K562 (cell line): ENCODE results near the gene KLRK1. TPM values are rescaled to one million over a fixed set of nuclear protein-coding genes. Genes with fewer than 3 reads are reported as not detected.

Source experiments
- ATAC-seq: fragments of 200-7000 bp; cut with Tn5 transposase; 3 replicates; pipeline ENCODE4 v1.9.1; 2020; ENCODE audit warnings: moderate library complexity
- BruUV-seq: library from RNA; stranded (reverse); fragments of 400-500 nt; replicated peaks from 2 replicates; lab custom pipeline; 2021; lab: Mats Ljungman, UMichigan
- CTCF ChIA-PET: fragments of 300-600 bp; formaldehyde crosslinking; extraction: SDS; loops from one replicate; lab custom pipeline; 2021; ENCODE audit warnings: low intra/inter-chr PET ratio; lab: Yijun Ruan, JAX
- POLR2A ChIA-PET: fragments of 300-600, 350-650 bp; sonication (Branson Sonifier 250); formaldehyde crosslinking; extraction: SDS; loops from one replicate; lab custom pipeline; 2021; ENCODE audit warnings: antibody characterized with exemption, inconsistent platforms; lab: Yijun Ruan, JAX
- DNase-seq, 4 experiments: peaks; one replicate each; pipeline versions ENCODE4 v3.0.0 to v3.0.0-alpha.2; 2011 to 2018; ENCODE audit warnings: low spot score in 3 of 4, mixed read lengths in 3 of 4; ENCODE audit errors: extremely low read depth in 1 of 4
- FAIRE-seq: peaks from 2 replicates; lab custom pipeline; 2011; peaks lifted over from hg19 to GRCh38; lab: Jason Lieb, UNC
- H2AFZ ChIP-seq: 2 replicates; pipeline ENCODE4 v1.6.0; 2011; ENCODE audit warnings: low read depth, low read length, control low read depth, inconsistent platforms
- H3K27ac ChIP-seq: fragments of 200-600 bp; 3 replicates; pipeline ENCODE4 v1.8.0; 2011; ENCODE audit warnings: low read depth, mild to moderate bottlenecking, control low read depth, inconsistent platforms, low read length, moderate library complexity, mixed read lengths; ENCODE audit errors: extremely low read depth
- H3K27me3 ChIP-seq, 2 experiments: fragments of 300-600 bp in 1 of 2; 2 replicates in 1 of 2; 3 replicates in 1 of 2; pipeline versions ENCODE4 v1.6.0 to v1.8.0; 2011; ENCODE audit warnings: inconsistent platforms in 2 of 2, low read length in 2 of 2, mild to moderate bottlenecking in 1 of 2, mixed read lengths in 1 of 2, moderate library complexity in 1 of 2; ENCODE audit not compliant: control insufficient read depth in 2 of 2, insufficient read depth in 2 of 2
- H3K36me3 ChIP-seq: fragments of 300-600 bp; 3 replicates; pipeline ENCODE4 v1.8.0; 2011; ENCODE audit warnings: mild to moderate bottlenecking, low read length, inconsistent platforms; ENCODE audit not compliant: control insufficient read depth, insufficient read depth
- H3K4me1 ChIP-seq, 2 experiments: fragments of 200-600 bp in 1 of 2; replicated peaks in 1 of 2; 2 replicates in 1 of 2; 3 replicates in 1 of 2; pipeline versions ENCODE4 v1.5.1 to v1.8.0; 2011; ENCODE audit warnings: inconsistent platforms in 2 of 2, low read length in 2 of 2, mild to moderate bottlenecking in 1 of 2, mixed read lengths in 1 of 2, moderate library complexity in 1 of 2; ENCODE audit not compliant: control insufficient read depth in 2 of 2, insufficient read depth in 2 of 2
- H3K4me2 ChIP-seq: 2 replicates; pipeline ENCODE4 v1.6.1; 2011; ENCODE audit warnings: low read length, control low read depth, inconsistent platforms, mixed read lengths; ENCODE audit not compliant: insufficient read depth
- H3K4me3 ChIP-seq: fragments of 200-600 bp; sonication (generic), shearing (Covaris generic); 2 replicates; pipeline ENCODE4 v1.5.1; 2016; ENCODE audit warnings: control low read depth, inconsistent platforms
- H3K79me2 ChIP-seq: fragments of 200-600 bp; 3 replicates; pipeline ENCODE4 v1.8.0; 2011; ENCODE audit warnings: low read length, inconsistent platforms; ENCODE audit not compliant: control insufficient read depth, insufficient read depth
- H3K9ac ChIP-seq, 2 experiments: 2 replicates each; pipeline versions ENCODE4 v1.6.0 to v1.6.1; 2011; ENCODE audit warnings: low read depth in 2 of 2, low read length in 2 of 2, control low read depth in 1 of 2, inconsistent platforms in 1 of 2, mild to moderate bottlenecking in 1 of 2, mixed read lengths in 1 of 2; ENCODE audit not compliant: insufficient read depth in 1 of 2
- H3K9me1 ChIP-seq: one replicate; pipeline ENCODE4 v1.6.0; 2011; ENCODE audit warnings: inconsistent platforms, mild to moderate bottlenecking, low read length, moderate library complexity; ENCODE audit not compliant: control insufficient read depth, insufficient read depth
- H3K9me3 ChIP-seq: replicated peaks from 2 replicates; pipeline ENCODE4 v1.5.1; 2011; ENCODE audit warnings: low read depth, low read length, inconsistent platforms; ENCODE audit not compliant: control insufficient read depth, insufficient read depth
- H4K20me1 ChIP-seq: replicated peaks from 2 replicates; pipeline ENCODE4 v1.6.1; 2011; ENCODE audit warnings: low read length, inconsistent platforms, mixed read lengths; ENCODE audit not compliant: control insufficient read depth, insufficient read depth
- EP300 ChIP-seq: IDR thresholded peaks from 2 replicates; pipeline ENCODE4 v1.6.1; 2012; ENCODE audit warnings: low read length, improper control_type of control experiment
- HNRNPH1 ChIP-seq: fragments of 200-400 bp; formaldehyde crosslinking; optimal IDR thresholded peaks from 2 replicates; pipeline ENCODE3; 2017; ENCODE audit warnings: low read depth, mild to moderate bottlenecking, low read length, moderate library complexity
- ZBTB11 ChIP-seq, 3 experiments: fragments of 200-800 bp in 1 of 3; fragments of 250-450 bp in 1 of 3; fragments of 450-650 bp in 1 of 3; sonication (Bioruptor Pico) in 1 of 3; sonication (Bioruptor generic) in 1 of 3; formaldehyde crosslinking in 1 of 3; IDR thresholded peaks; 2 replicates each; pipeline versions ENCODE4 v1.6.1 to v1.8.0; 2016 to 2022; ENCODE audit warnings: mild to moderate bottlenecking in 2 of 3, missing genetic modification characterization in 2 of 3, missing compliant biosample characterization in 1 of 3, moderate library complexity in 1 of 3
- ZFX ChIP-seq: sonication (generic); formaldehyde crosslinking; IDR thresholded peaks from 2 replicates; pipeline ENCODE4 v1.8.0; 2022; ENCODE audit warnings: mild to moderate bottlenecking, missing genetic modification reagents, moderate library complexity
- ZNF395 ChIP-seq: fragments of 200-800 bp; sonication (Bioruptor generic); IDR thresholded peaks from 2 replicates; pipeline ENCODE4 v1.6.1; 2017; ENCODE audit warnings: missing genetic modification characterization, missing compliant biosample characterization
- WGBS: fragments of 100-300 bp; shearing (Covaris generic); methylation state at CpG from one replicate; pipeline ENCODE4 v1.1.6; 2016; ENCODE audit warnings: low coverage, mixed read lengths; ENCODE audit not compliant: insufficient coverage; ENCODE audit errors: missing lambda C conversion rate; 5-methylcytosine and 5-hydroxymethylcytosine counted together
- in situ Hi-C: fragments of 300-500 bp; cut with MboI; formaldehyde crosslinking; loops from 4 replicates; pipeline ENCODE4 v1.15.0; 2018; ENCODE audit warnings: inconsistent platforms, mixed read lengths
- intact Hi-C: fragments of 100-400 bp; cut with micrococcal nuclease; formaldehyde crosslinking; loops from 2 replicates; pipeline ENCODE4 v1.14.2; 2022
- polyA plus RNA-seq, 8 experiments: library from polyadenylated mRNA; depleted of rRNA in 4 of 8; stranded (reverse) in 5 of 8; unstranded in 3 of 8; fragments of >200 nt; fragmentation: Nextera tagmentation in 2 of 8; fragmentation: Illumina TruSeq in 1 of 8; extraction: Ambion mirVana in 2 of 8; extraction: Trizol in 1 of 8; gene quantifications; 2 replicates each; pipeline versions ENCODE4 v1.2.1 to v1.2.3, GENCODE V29; 2011 to 2014; ENCODE audit warnings: inconsistent platforms in 1 of 8, missing spikeins in 1 of 8
- total RNA-seq, 7 experiments: library from RNA; depleted of rRNA in 6 of 7; stranded (reverse); fragments of >200 nt in 6 of 7; fragmentation: Illumina TruSeq in 2 of 7; extraction: Trizol in 2 of 7; gene quantifications; 2 replicates each; pipeline versions ENCODE4 v1.2.1 to v1.2.3, GENCODE V29; 2011 to 2021; ENCODE audit warnings: low replicate concordance in 1 of 7

KLRK1 gene
- total and polyA plus RNA-seq, 9 of the 15 experiments (the other 6 are each of a cell fraction or from before 2014, with no cell fraction given) = 0.03 to 0.09 (median 0.06) TPM; not detected in 3

GRCh38 chr12:10362325-10362724, 27.5 kb downstream of the KLRK1 start:
- Histone ChIP-seq H3K36me3 (no peaks in the 10 kb centered on the region), H3K9ac (peak overlapping the region in 1 of 2 experiments; percentile 91; a peak in 2 of 4 replicates), H3K4me3 (no peak overlapping the region), H3K4me2 (peak overlapping the region; percentile 97; the same call in 1 of the 2 replicates), H3K4me1 (peaks cover 2 to 18% of the 10 kb centered on the region in 2 experiments; a peak in 4 of 5 replicates), H3K79me2 (peaks cover 31% of the 10 kb centered on the region), H3K27ac (peak overlapping the region; percentile 99), H3K27me3 (no peaks in the 10 kb centered on the region), H3K9me3 (peaks cover 2% of the 10 kb centered on the region; the same call in 1 of the 2 replicates), H2AFZ (peak overlapping the region; percentile 91), H3K9me1 (no peaks in the 10 kb centered on the region), H4K20me1 (no peaks in the 10 kb centered on the region)
- peak in 1 of 4 experiments; percentile 14 for DNase-seq
- in situ Hi-C loops = no loop called here
- CTCF ChIA-PET = no interaction called here
- BruUV-seq = no TSS peak
- intact Hi-C loops = no loop called here
- no peak for TF ChIP-seq ZFX (CRISPR knock-in tag)
- TF ChIP-seq ZNF395 (CRISPR knock-in tag) = 0 out of 2 replicates have a peak, but pooled peaks have one; percentile 29
- 33% methylated on average over 1 of the region's 3 CpGs for WGBS
- FAIRE-seq = no peak
- POLR2A ChIA-PET = no interaction called here
- ATAC-seq = no peak

GRCh38 chr12:10361622-10362021, 28.2 kb downstream of the KLRK1 start:
- peak in 1 of 4 experiments; percentile 45 for DNase-seq
- H3K4me3 ChIP-seq = no peak overlapping the region
- no TSS peak for BruUV-seq
- ATAC-seq = no peak
- in situ Hi-C loops = no loop called here
- H3K4me2 ChIP-seq = peak overlapping the region; percentile 31; the same call in 1 of the 2 replicates
- ChIA-PET POLR2A (no interaction called here), CTCF (no interaction called here)
- no peak for FAIRE-seq
- no peaks in the 10 kb centered on the region for H3K9me3 ChIP-seq
- no peaks in the 10 kb centered on the region for H4K20me1 ChIP-seq
- no peaks in the 10 kb centered on the region for H3K27me3 ChIP-seq
- WGBS = 7% methylated on average over 4 of the region's 4 CpGs
- H3K27ac ChIP-seq = peak overlapping the region; percentile 99
- H2AFZ ChIP-seq = peak overlapping the region; percentile 92
- no peaks in the 10 kb centered on the region for H3K36me3 ChIP-seq
- peaks cover 30% of the 10 kb centered on the region for H3K79me2 ChIP-seq
- no peaks in the 10 kb centered on the region for H3K9me1 ChIP-seq
- peak overlapping the region in 1 of 2 experiments; percentile 46; a peak in 1 of 4 replicates for H3K9ac ChIP-seq
- intact Hi-C loops = no loop called here
- H3K4me1 ChIP-seq = peaks cover 2 to 18% of the 10 kb centered on the region in 2 experiments; a peak in 4 of 5 replicates
- TF ChIP-seq EP300 = peak; percentile 15; the same call in 1 of the 2 replicates
- 0 out of 6 replicates have a peak, but pooled peaks of 1 of the 3 experiments have one; percentile 28 for TF ChIP-seq ZBTB11 (CRISPR knock-in tag; IDR thresholded peaks at IDR 0.05)
- TF ChIP-seq HNRNPH1 = no peak
